HUES48 (cell line): Measurements from ENCODE around the gene PILRA.
"Not testable (repeated sequence)": the region's sequence is repeated elsewhere in the genome, so short reads cannot be mapped to it uniquely, and the experiment has no call there.

Experiments used
- H3K27ac ChIP-seq: one replicate; pipeline ENCODE4 v1.7.0; 2013; ENCODE audit warnings: low read depth, low read length, inconsistent platforms
- H3K27me3 ChIP-seq: 2 replicates; pipeline ENCODE4 v1.6.1; 2013; ENCODE audit warnings: mild to moderate bottlenecking, low read length; ENCODE audit not compliant: control insufficient read depth, insufficient read depth
- H3K36me3 ChIP-seq: 2 replicates; pipeline ENCODE4 v1.6.1; 2013; ENCODE audit warnings: low read length; ENCODE audit not compliant: control insufficient read depth, insufficient read depth
- H3K4me1 ChIP-seq: 2 replicates; pipeline ENCODE4 v1.6.1; 2013; ENCODE audit warnings: mild to moderate bottlenecking, low read length; ENCODE audit not compliant: control insufficient read depth, insufficient read depth
- H3K4me3 ChIP-seq: 2 replicates; pipeline ENCODE4 v1.5.1; 2013; ENCODE audit warnings: mild to moderate bottlenecking, low read depth, low read length
- H3K9ac ChIP-seq: 2 replicates; pipeline ENCODE4 v1.6.1; 2013; ENCODE audit warnings: mild to moderate bottlenecking, low read depth, low read length, moderate library complexity
- H3K9me3 ChIP-seq: 2 replicates; pipeline ENCODE4 v1.6.1; 2013; ENCODE audit warnings: low read length; ENCODE audit not compliant: control insufficient read depth, insufficient read depth

The PILRA gene

GRCh38 chr7:100381531-100382233 lies 8.4 kb downstream of the PILRA start:
- H3K4me1 ChIP-seq, H3K4me3 ChIP-seq, H3K27me3 ChIP-seq, H3K9ac ChIP-seq, H3K27ac ChIP-seq, H3K36me3 ChIP-seq, H3K9me3 ChIP-seq: not testable (repeated sequence)

DNA sequence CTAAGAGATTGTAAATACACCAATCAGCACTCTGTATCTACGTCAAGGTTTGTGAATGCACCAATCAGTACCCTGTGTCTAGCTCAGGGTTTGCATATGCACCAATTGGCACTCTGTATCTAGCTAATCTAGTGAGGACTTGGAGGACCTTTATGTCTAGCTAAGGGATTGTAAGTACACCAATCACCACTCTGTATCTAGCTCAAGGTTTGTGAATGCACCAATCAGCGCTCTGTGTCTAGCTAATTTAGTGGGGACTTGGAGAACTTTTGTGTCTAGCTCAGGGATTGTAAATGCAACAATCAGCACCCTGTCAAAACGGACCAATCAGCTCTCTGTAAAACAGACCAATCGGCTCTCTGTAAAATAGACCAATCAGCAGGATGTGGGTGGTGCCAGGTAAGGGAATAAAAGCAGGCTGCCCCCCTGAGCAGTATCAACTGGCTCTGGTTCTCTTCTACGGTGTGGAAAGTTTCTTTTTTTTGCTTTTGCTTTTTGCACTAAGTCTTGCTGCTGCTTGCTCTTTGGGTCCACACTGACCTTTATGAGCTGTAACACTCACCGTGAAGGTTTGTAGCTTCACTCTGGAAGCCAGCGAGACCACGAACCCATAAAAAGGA lies 9.1 kb downstream of the PILRA start:
- H3K4me3 ChIP-seq, H3K4me1 ChIP-seq, H3K36me3 ChIP-seq, H3K9ac ChIP-seq, H3K27me3 ChIP-seq, H3K27ac ChIP-seq, H3K9me3 ChIP-seq: not testable (repeated sequence)

- Histone ChIP-seq H3K27me3 (no peaks in the 10 kb centered on the region), H3K4me1 (peaks cover 2% of the 10 kb centered on the region; the same call in 1 of the 2 replicates), H3K27ac (no peak overlapping the region), H3K9ac (no peak overlapping the region), H3K36me3 (no peaks in the 10 kb centered on the region), H3K4me3 (no peak overlapping the region), H3K9me3 (no peaks in the 10 kb centered on the region)
Observed at GRCh38 chr7:100384628-100385294, 11.5 kb downstream of the PILRA start.

DNA sequence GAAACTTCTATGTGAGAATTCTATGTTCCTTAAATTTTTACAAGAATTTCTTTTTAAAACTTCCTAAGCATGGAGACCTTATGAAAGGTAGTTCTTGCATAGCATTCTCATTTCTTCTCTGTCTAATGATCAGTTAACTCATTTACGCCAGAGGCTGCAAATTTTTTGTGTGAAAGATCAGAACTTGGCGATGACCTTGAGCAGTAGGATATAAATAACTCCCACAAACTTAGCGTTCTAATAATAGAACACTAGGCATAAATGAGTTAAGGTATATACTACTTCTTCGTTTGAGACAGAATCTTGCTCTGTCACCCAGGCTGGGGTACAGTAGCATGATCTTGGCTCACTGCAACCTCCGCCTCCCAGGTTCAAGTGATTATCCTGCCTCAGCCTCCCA lies 13.7 kb downstream of the PILRA start:
- H3K9me3 ChIP-seq, result no peaks in the 10 kb centered on the region
- H3K4me3 ChIP-seq, result no peak overlapping the region
- H3K36me3 ChIP-seq, result no peaks in the 10 kb centered on the region
- H3K27ac ChIP-seq, result no peak overlapping the region
- no peak overlapping the region for H3K9ac ChIP-seq
- H3K27me3 ChIP-seq, result no peaks in the 10 kb centered on the region
- H3K4me1 ChIP-seq, result peaks cover 5% of the 10 kb centered on the region; the same call in 1 of the 2 replicates

GRCh38 chr7:100387695-100388094 lies 14.4 kb downstream of the PILRA start:
- Histone ChIP-seq H3K9ac (no peak overlapping the region), H3K4me1 (peaks cover 5% of the 10 kb centered on the region; the same call in 1 of the 2 replicates), H3K9me3 (no peaks in the 10 kb centered on the region), H3K36me3 (no peaks in the 10 kb centered on the region), H3K4me3 (no peak overlapping the region), H3K27me3 (no peaks in the 10 kb centered on the region), H3K27ac (no peak overlapping the region)

DNA sequence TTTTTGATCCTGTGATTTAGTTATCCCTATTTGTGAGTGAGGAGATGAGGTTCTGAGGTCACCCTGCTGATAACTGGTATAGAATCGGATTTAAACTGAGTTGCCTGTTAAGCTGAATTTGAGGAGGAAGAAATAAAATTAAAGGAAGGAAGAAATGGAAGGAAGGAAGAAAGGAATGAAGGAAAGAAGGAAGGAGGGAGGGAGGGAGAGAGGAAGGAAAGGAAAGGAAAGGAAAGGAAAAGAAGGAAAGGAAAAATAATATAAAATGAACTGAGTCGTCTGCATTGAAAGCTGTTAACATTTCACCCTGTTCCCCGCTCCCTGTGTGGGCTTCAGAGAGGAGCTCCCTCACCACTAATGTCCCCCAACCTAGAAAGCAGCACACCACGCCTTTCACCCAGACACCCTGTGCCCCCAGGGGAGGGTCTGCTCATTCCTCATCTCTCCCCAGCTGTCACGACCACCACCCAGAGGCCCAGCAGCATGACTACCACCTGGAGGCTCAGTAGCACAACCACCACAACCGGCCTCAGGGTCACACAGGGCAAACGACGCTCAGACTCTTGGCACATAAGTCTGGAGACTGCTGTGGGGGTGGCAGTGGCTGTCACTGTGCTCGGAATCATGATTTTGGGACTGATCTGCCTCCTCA lies 16.3 kb downstream of the PILRA start:
- H3K36me3 ChIP-seq, result no peaks in the 10 kb centered on the region
- H3K27ac ChIP-seq, result no peak overlapping the region
- H3K9me3 ChIP-seq, result no peaks in the 10 kb centered on the region
- H3K27me3 ChIP-seq, result no peaks in the 10 kb centered on the region
- H3K4me3 ChIP-seq, result no peak overlapping the region
- peaks cover 8% of the 10 kb centered on the region; the same call in 1 of the 2 replicates for H3K4me1 ChIP-seq
- no peak overlapping the region for H3K9ac ChIP-seq

DNA sequence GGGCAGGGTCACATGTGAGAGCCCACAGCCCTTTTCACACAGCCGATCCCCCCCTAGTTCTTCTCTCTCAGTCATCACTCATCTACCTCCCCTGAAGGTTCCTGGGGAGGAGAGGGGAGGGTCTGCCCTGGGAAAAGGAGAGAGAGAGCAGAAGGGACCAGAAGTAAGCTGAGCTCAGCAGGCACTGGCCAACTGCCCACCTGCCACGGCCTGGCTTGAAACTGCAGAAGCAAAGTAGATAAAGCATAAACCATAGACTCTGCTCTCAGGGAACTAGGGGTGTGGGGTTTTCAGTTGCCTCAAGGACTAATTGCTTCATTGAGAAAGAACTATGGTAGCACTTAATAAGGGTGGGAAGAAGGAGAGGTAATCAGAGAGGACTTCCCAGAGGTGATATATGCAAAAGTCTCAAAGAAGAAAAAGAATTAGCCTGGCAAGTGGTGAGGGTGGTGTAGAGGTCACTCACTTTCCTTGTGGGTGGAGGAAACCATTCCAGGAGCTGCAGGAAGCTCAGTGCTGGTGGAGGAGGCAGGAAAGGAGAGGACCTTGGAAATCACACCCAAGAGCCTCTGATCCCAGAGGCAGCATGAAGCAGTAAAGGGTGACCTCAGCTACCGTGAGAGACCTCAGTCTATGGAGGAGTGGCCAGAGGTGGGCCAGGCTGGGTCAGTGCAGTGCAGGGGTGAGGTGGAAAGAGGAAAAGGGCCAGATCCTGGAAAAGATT lies 17.2 kb downstream of the PILRA start:
- Histone ChIP-seq H3K27me3 (no peaks in the 10 kb centered on the region), H3K27ac (no peak overlapping the region), H3K4me3 (no peak overlapping the region), H3K36me3 (no peaks in the 10 kb centered on the region), H3K4me1 (peaks cover 8% of the 10 kb centered on the region; the same call in 1 of the 2 replicates), H3K9ac (no peak overlapping the region), H3K9me3 (no peaks in the 10 kb centered on the region)

GRCh38 chr7:100393233-100393905 lies 20.1 kb downstream of the PILRA start:
- no peak overlapping the region for H3K4me3 ChIP-seq
- no peak overlapping the region for H3K27ac ChIP-seq
- no peaks in the 10 kb centered on the region for H3K9me3 ChIP-seq
- no peak overlapping the region for H3K9ac ChIP-seq
- H3K4me1 ChIP-seq, result peaks cover 8% of the 10 kb centered on the region; the same call in 1 of the 2 replicates
- H3K27me3 ChIP-seq, result no peaks in the 10 kb centered on the region
- no peaks in the 10 kb centered on the region for H3K36me3 ChIP-seq

DNA sequence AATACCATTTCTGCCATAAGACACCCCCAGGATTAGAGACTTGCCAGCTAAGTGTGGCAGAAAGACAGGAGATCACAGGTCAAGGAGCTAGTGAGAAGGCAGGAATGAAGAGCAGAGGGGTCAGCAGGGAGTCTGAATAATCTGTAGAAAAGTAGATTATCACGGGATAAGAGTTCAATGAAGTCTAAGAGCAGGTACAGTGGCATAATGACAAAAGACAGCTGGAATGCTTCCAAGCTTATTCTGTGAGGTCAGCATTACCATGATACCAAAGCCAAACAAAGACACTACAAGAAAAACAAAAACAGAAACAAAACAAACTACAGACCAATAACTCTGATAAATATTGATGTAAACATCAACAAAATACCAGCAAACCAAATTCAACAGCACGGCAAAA lies 20.8 kb downstream of the PILRA start:
- H3K4me1 ChIP-seq, result peaks cover 8% of the 10 kb centered on the region; the same call in 1 of the 2 replicates
- no peak overlapping the region for H3K27ac ChIP-seq

DNA sequence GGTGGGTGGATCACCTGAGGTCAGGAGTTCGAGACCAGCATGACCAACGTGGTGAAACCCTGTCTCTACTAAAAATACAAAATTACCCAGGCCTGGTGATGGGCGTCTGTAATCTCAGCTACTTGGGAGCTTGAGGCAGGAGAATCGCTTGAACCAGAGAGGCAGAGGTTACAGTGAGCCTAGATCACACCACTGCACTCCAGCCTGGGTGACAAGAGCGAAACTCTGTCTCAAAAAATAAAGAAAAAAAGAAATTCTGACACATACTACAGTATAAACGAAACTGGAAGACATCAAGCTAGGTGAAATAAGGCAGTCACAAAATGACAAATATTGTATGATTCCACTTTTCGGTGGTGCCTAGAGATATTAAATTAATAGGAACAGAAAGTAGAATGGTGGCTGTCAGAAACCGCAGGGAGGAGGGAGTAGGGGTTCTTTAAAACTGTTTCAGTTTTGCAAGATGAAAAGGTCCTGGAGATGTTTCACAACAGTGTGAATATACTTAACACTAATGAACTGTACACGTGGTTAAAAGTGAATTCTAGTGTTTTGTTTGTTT lies 23.2 kb downstream of the PILRA start:
- H3K9ac ChIP-seq, result no peak overlapping the region
- no peak overlapping the region for H3K27ac ChIP-seq

More for the DNA sequence above, 20.8 kb downstream of the PILRA start:
- no peaks in the 10 kb centered on the region for H3K9me3 ChIP-seq
- H3K4me3 ChIP-seq, result no peak overlapping the region
- no peaks in the 10 kb centered on the region for H3K36me3 ChIP-seq
- no peaks in the 10 kb centered on the region for H3K27me3 ChIP-seq
- H3K9ac ChIP-seq, result no peak overlapping the region

More for the DNA sequence above, 23.2 kb downstream of the PILRA start:
- H3K4me1 ChIP-seq, result 0 out of 2 replicates have a peak, but pooled peaks cover 2% of the 10 kb centered on the region
- no peaks in the 10 kb centered on the region for H3K27me3 ChIP-seq
- H3K4me3 ChIP-seq, result no peak overlapping the region
- no peaks in the 10 kb centered on the region for H3K9me3 ChIP-seq
- no peaks in the 10 kb centered on the region for H3K36me3 ChIP-seq
